Heart left ventricle (tissue), 16 donors: ENCODE measurements around the gene RAB26. TPM values are rescaled to one million over a fixed set of nuclear protein-coding genes. Genes with fewer than 3 reads are reported as not detected.

Experiments
- ATAC-seq, 4 donors: fragments of 200-7000 bp; cut with Tn5 transposase; one replicate each; pipeline ENCODE4 v1.9.1; 2020 to 2022; ENCODE audit warnings: moderate library complexity in 4 of 4, mild to moderate bottlenecking in 3 of 4, moderate number of reproducible peaks in 1 of 4
- DNase-seq, 5 donors: peaks; one replicate each; pipeline ENCODE4 v3.0.0-alpha.2; 2020
- H3K27ac ChIP-seq, 12 donors: fragments of 200-600 bp; sonication (generic) in 4 of 12; one replicate each; pipeline versions ENCODE4 v1.5.0 to v1.8.0; 2016 to 2022; ENCODE audit warnings: mild to moderate bottlenecking in 2 of 12
- H3K27me3 ChIP-seq, 9 donors: fragments of 200-600 bp; sonication (generic) in 2 of 9; one replicate each; pipeline versions ENCODE4 v1.5.1 to v1.8.0; 2016 to 2022; ENCODE audit warnings: mild to moderate bottlenecking in 3 of 9
- H3K36me3 ChIP-seq, 9 donors: fragments of 200-600 bp; sonication (generic) in 2 of 9; one replicate each; pipeline versions ENCODE4 v1.5.0 to v1.8.0; 2018 to 2022; ENCODE audit warnings: mild to moderate bottlenecking in 2 of 9
- H3K4me1 ChIP-seq, 12 donors: fragments of 200-600 bp; sonication (generic) in 4 of 12; one replicate each; pipeline versions ENCODE4 v1.5.0 to v1.8.0; 2016 to 2022; ENCODE audit warnings: mild to moderate bottlenecking in 3 of 12
- H3K4me3 ChIP-seq, 12 donors: fragments of 200-600 bp; sonication (generic) in 4 of 12; one replicate each; pipeline versions ENCODE4 v1.5.0 to v1.8.0; 2017 to 2022; ENCODE audit warnings: mild to moderate bottlenecking in 9 of 12, moderate library complexity in 4 of 12
- H3K9me3 ChIP-seq, 12 donors: fragments of 200-600 bp; sonication (generic) in 4 of 12; one replicate each; pipeline versions ENCODE4 v1.5.0 to v1.8.0; 2016 to 2022; ENCODE audit warnings: mild to moderate bottlenecking in 1 of 12
- CTCF ChIP-seq, 12 donors: fragments of 200-600 bp; sonication (generic) in 4 of 12; IDR thresholded peaks; one replicate each; pipeline versions ENCODE4 v1.5.0 to v1.8.0; 2018 to 2022; ENCODE audit warnings: antibody characterized with exemption in 12 of 12, mild to moderate bottlenecking in 5 of 12
- POLR2A ChIP-seq, 2 donors: fragments of 450-650 bp; IDR thresholded peaks; one replicate each; pipeline ENCODE4 v1.6.1; 2017; ENCODE audit warnings: antibody characterized with exemption in 2 of 2, mild to moderate bottlenecking in 2 of 2, moderate library complexity in 2 of 2
- WGBS, 4 donors: extraction: QIAGEN DNeasy Blood & Tissue Kit in 2 of 4; methylation state at CpG; one replicate each; pipeline versions ENCODE4 v1.1.5 to v1.1.7; 2013 to 2018; 5-methylcytosine and 5-hydroxymethylcytosine counted together
- intact Hi-C, 10 donors: fragments of 100-400 bp; cut with DNase I; formaldehyde crosslinking; loops; one replicate each; pipeline versions ENCODE4 v1.11.1 to v1.14.2; 2022
- polyA plus RNA-seq, 2 donors: library from polyadenylated mRNA; stranded (reverse); fragments of 200-250 nt; gene quantifications; one replicate each; pipeline ENCODE4 v1.2.3, GENCODE V29; 2013
- total RNA-seq, 9 donors: library from RNA; depleted of rRNA in 2 of 9; stranded (reverse); fragments of >200 nt in 2 of 9; fragmentation: NEBNext Ultra II Directional in 3 of 9; extraction: Animal tissue kit (Norgen Biotek cat#: 25700) in 3 of 9; gene quantifications; one replicate each; pipeline versions ENCODE4 v1.1.0 to v1.2.4, GENCODE V29; 2016 to 2023
- donor health status: ischemic (EF 13 %, LVEDD 7.1; RV severe dilation, severe dysfunction).
- donor health status: healthy with polysubstance abuse.
- donor health status: DM: no; HTN: yes; CAD: no.
- donor health status: DM: no; HTN: no; CAD: no.
- donor health status: ischemic (EF 25% LVEDD 6.9; RV normal size, moderate dysfunction).
- donor health status: ischemic (EF 25% LVEDD 5.7; RV mildly dilated, moderate dysfunction).
- donor health status: healthy.
- donor health status: DM: yes; HTN: yes; CAD: no.
- donor health status: ischemic (EF 35%, LVEDD 5.7; RV mildly dilated, moderate dysfunction).
- donor health status: nonischemic (EF 11% LVEDD 7.7; RV severe dilation, severe dysfunction).
- donor health status: DM: yes; HTN: yes; CAD: no.
- donor health status: PGD.
- donor health status: ischemic (EF 29% LVEDD 5.4; RV normal size, mild dysfunction).
- donor health status: nonischemic (EF 23%, LVEDD 6.1; RV moderate dilation, normal function).

RAB26 gene
- total and polyA plus RNA-seq, 11 donors = 0.28 to 5.0 (median 0.75) TPM

- intact Hi-C loops = no loop called here
- no peak for DNase-seq
- no peak overlapping the region for H3K4me3 ChIP-seq
- H3K9me3 ChIP-seq = no peaks in the 10 kb centered on the region
- ATAC-seq = no peak
- peaks cover 0 to under 1% (median 0%) of the 10 kb centered on the region in 9 donors for H3K36me3 ChIP-seq
- WGBS, 4 donors = 80 to 87% (median 86%) methylated on average over 5 of the region's 5 CpGs
- H3K27me3 ChIP-seq = no peaks in the 10 kb centered on the region
- no peak overlapping the region for H3K27ac ChIP-seq
- H3K4me1 ChIP-seq = peaks cover 0 to 36% (median 22%) of the 10 kb centered on the region in 12 donors
- no peak for TF ChIP-seq CTCF (IDR thresholded peaks at IDR 0.05)
- TF ChIP-seq POLR2A (IDR thresholded peaks at IDR 0.05) = no peak
Observed at GRCh38 chr16:2145843-2146242, 2.6 kb upstream of the RAB26 start.

GRCh38 chr16:2147378-2147777 lies 1.0 kb upstream of the RAB26 start:
- no peak for TF ChIP-seq POLR2A (IDR thresholded peaks at IDR 0.05)
- TF ChIP-seq CTCF (IDR thresholded peaks at IDR 0.05) = no peak
- Histone ChIP-seq H3K9me3 (no peaks in the 10 kb centered on the region), H3K4me1 (peaks cover 5 to 51% (median 37%) of the 10 kb centered on the region in 12 donors), H3K4me3 (peak overlapping the region in 3 of 12 donors; percentile 47 to 54 (median 50)), H3K27ac (peak overlapping the region; percentile 34 to 95 (median 88)), H3K36me3 (peaks cover 0 to 11% (median 5%) of the 10 kb centered on the region in 9 donors), H3K27me3 (no peaks in the 10 kb centered on the region)
- ATAC-seq (no peak), DNase-seq (peak in 1 of 5 donors; percentile 26)
- 58 to 61% (median 59%) methylated on average over 5 to 6 of the region's 6 CpGs for whole genome bisulfite sequencing, 4 donors
- intact Hi-C loops = no loop called here

GRCh38 chr16:2148714-2149629 lies 547 bp downstream of the RAB26 start:
- Histone ChIP-seq H3K4me1 (peaks cover 9 to 67% (median 52%) of the 10 kb centered on the region in 12 donors), H3K27me3 (no peaks in the 10 kb centered on the region), H3K4me3 (peak overlapping the region; percentile 16 to 64 (median 54)), H3K27ac (peak overlapping the region in 3 of 12 donors; percentile 46 to 95 (median 50)), H3K9me3 (no peaks in the 10 kb centered on the region), H3K36me3 (peaks cover 0 to 18% (median 5%) of the 10 kb centered on the region in 9 donors)
- TF ChIP-seq CTCF (IDR thresholded peaks at IDR 0.05) (peak in 1 of 12 donors; percentile 3), POLR2A (IDR thresholded peaks at IDR 0.05) (no peak)
- intact Hi-C loops = no loop called here
- 5 to 10% (median 7%) methylated on average over 21 to 62 of the region's 62 CpGs for WGBS, 4 donors
- DNase-seq (peak in 1 of 5 donors; percentile 46), ATAC-seq (no peak)
